IMR-90 (cell line): ENCODE data around the gene TBXAS1. TPM values are rescaled to one million over a fixed set of nuclear protein-coding genes. Genes with fewer than 3 reads are reported as not detected.
A peak's percentile ranks its signal among the peaks of the same experiment; 100 is the strongest.

Source experiments
- ATAC-seq: fragments of 200-7000 bp; cut with Tn5 transposase; 2 replicates; pipeline ENCODE4 v1.9.1; 2020; ENCODE audit warnings: low read depth, mild to moderate bottlenecking, moderate library complexity
- BruUV-seq: library from RNA; stranded (reverse); fragments of 400-500 nt; replicated peaks from 2 replicates; lab custom pipeline; 2021; lab: Mats Ljungman, UMichigan
- CTCF ChIA-PET: fragments of 300-600 bp; formaldehyde crosslinking; extraction: SDS; loops from one replicate; lab custom pipeline; 2021; ENCODE audit warnings: antibody characterized with exemption; lab: Yijun Ruan, JAX
- POLR2A ChIA-PET: fragments of 300-600 bp; sonication (Branson Sonifier 250); formaldehyde crosslinking; loops from one replicate; lab custom pipeline; 2022; ENCODE audit warnings: antibody characterized with exemption; ENCODE audit not compliant: unreplicated experiment; lab: Charles Lee
- DNase-seq: peaks from one replicate; pipeline ENCODE4 v3.0.0; 2013
- H2AFZ ChIP-seq: replicated peaks from 2 replicates; pipeline ENCODE3; 2013; ENCODE audit warnings: low read length, mild to moderate bottlenecking; ENCODE audit not compliant: poor library complexity
- H2AK5ac ChIP-seq: 2 replicates; pipeline ENCODE4 v1.6.1; 2013; ENCODE audit warnings: low read depth, low read length, inconsistent platforms
- H2AK9ac ChIP-seq: replicated peaks from 2 replicates; pipeline ENCODE3; 2013; ENCODE audit warnings: mild to moderate bottlenecking, low read depth, low read length, moderate library complexity; ENCODE audit not compliant: poor library complexity
- H2BK120ac ChIP-seq: 2 replicates; pipeline ENCODE4 v1.6.1; 2013; ENCODE audit warnings: low read depth, low read length, inconsistent platforms
- H2BK15ac ChIP-seq: 3 replicates; pipeline ENCODE4 v1.6.1; 2013; ENCODE audit warnings: low read depth, low read length, inconsistent platforms
- H2BK20ac ChIP-seq: 2 replicates; pipeline ENCODE4 v1.6.1; 2013; ENCODE audit warnings: low read depth, mild to moderate bottlenecking, inconsistent platforms, low read length, moderate library complexity
- H2BK5ac ChIP-seq: 2 replicates; pipeline ENCODE4 v1.6.1; 2013; ENCODE audit warnings: mild to moderate bottlenecking, low read depth, low read length, inconsistent platforms; ENCODE audit not compliant: poor library complexity, severe bottlenecking
- H3K14ac ChIP-seq: replicated peaks from 2 replicates; pipeline ENCODE4 v1.6.1; 2013; ENCODE audit warnings: low read depth, low read length, inconsistent platforms
- H3K18ac ChIP-seq: 2 replicates; pipeline ENCODE4 v1.6.1; 2013; ENCODE audit warnings: low read depth, low read length, control low read depth
- H3K23ac ChIP-seq: 2 replicates; pipeline ENCODE4 v1.6.1; 2013; ENCODE audit warnings: low read depth, low read length, inconsistent platforms
- H3K27ac ChIP-seq: 2 replicates; pipeline ENCODE4 v1.5.1; 2013; ENCODE audit warnings: mild to moderate bottlenecking, control low read depth, low read length; ENCODE audit not compliant: insufficient read depth
- H3K27me3 ChIP-seq: 2 replicates; pipeline ENCODE4 v1.6.1; 2013; ENCODE audit warnings: low read length; ENCODE audit not compliant: control insufficient read depth, insufficient read depth
- H3K36me3 ChIP-seq: 2 replicates; pipeline ENCODE4 v1.6.1; 2013; ENCODE audit warnings: low read length, mixed read lengths; ENCODE audit not compliant: control insufficient read depth, insufficient read depth
- H3K4ac ChIP-seq: 2 replicates; pipeline ENCODE4 v1.6.1; 2013; ENCODE audit warnings: low read depth, low read length, inconsistent platforms
- H3K4me1 ChIP-seq: 2 replicates; pipeline ENCODE4 v1.6.1; 2013; ENCODE audit warnings: low read length, mixed read lengths; ENCODE audit not compliant: control insufficient read depth, insufficient read depth
- H3K4me2 ChIP-seq: 2 replicates; pipeline ENCODE4 v1.6.1; 2013; ENCODE audit warnings: low read depth, mild to moderate bottlenecking, control low read depth, low read length, moderate library complexity
- H3K4me3 ChIP-seq: 2 replicates; pipeline ENCODE4 v1.5.1; 2013; ENCODE audit warnings: low read depth, mild to moderate bottlenecking, control low read depth, low read length, moderate library complexity; ENCODE audit not compliant: insufficient read depth
- H3K56ac ChIP-seq: 2 replicates; pipeline ENCODE4 v1.6.1; 2013; ENCODE audit warnings: low read length, inconsistent platforms; ENCODE audit not compliant: insufficient read depth; ENCODE audit errors: extremely low read depth
- H3K79me1 ChIP-seq, 2 experiments: 2 replicates each; pipeline ENCODE4 v1.6.1; 2013; ENCODE audit warnings: low read length in 2 of 2, inconsistent platforms in 1 of 2, low read depth in 1 of 2
- H3K9ac ChIP-seq: 2 replicates; pipeline ENCODE4 v1.6.1; 2013; ENCODE audit warnings: low read depth, low read length, control low read depth
- H3K9me1 ChIP-seq: 2 replicates; pipeline ENCODE4 v1.6.1; 2013; ENCODE audit warnings: low read length, inconsistent platforms; ENCODE audit not compliant: insufficient read depth
- H3K9me3 ChIP-seq: 2 replicates; pipeline ENCODE4 v1.6.1; 2013; ENCODE audit warnings: low read length; ENCODE audit not compliant: control insufficient read depth, insufficient read depth
- H4K20me1 ChIP-seq: 2 replicates; pipeline ENCODE4 v1.6.1; 2013; ENCODE audit warnings: low read length, inconsistent platforms; ENCODE audit not compliant: insufficient read depth
- H4K5ac ChIP-seq: 2 replicates; pipeline ENCODE4 v1.6.1; 2013; ENCODE audit warnings: mild to moderate bottlenecking, low read depth, low read length, control low read depth
- H4K8ac ChIP-seq, 2 experiments: 2 replicates each; pipeline ENCODE4 v1.6.1; 2013; ENCODE audit warnings: low read depth in 2 of 2, low read length in 2 of 2, control low read depth in 1 of 2, inconsistent platforms in 1 of 2
- H4K91ac ChIP-seq: 2 replicates; pipeline ENCODE4 v1.6.1; 2013; ENCODE audit warnings: low read depth, low read length, inconsistent platforms; ENCODE audit not compliant: insufficient read depth
- CEBPB ChIP-seq: IDR thresholded peaks from 2 replicates; pipeline ENCODE4 v1.6.1; 2012; ENCODE audit warnings: low read depth, low read length, improper control_type of control experiment
- ELK1 ChIP-seq: fragments of 150-350 bp; IDR thresholded peaks from 2 replicates; pipeline ENCODE4 v1.6.1; 2016; ENCODE audit warnings: low read depth, mild to moderate bottlenecking, low read length, moderate library complexity, borderline replicate concordance
- MXI1 ChIP-seq: IDR thresholded peaks from 2 replicates; pipeline ENCODE4 v1.6.1; 2012; ENCODE audit warnings: low read depth, mild to moderate bottlenecking, low read length, moderate library complexity, borderline replicate concordance
- NFE2L2 ChIP-seq: fragments of 150-350 bp; IDR thresholded peaks from 2 replicates; pipeline ENCODE4 v1.6.1; 2016; ENCODE audit warnings: low read depth, mild to moderate bottlenecking, low read length
- POLR2A ChIP-seq: IDR thresholded peaks from 2 replicates; pipeline ENCODE4 v1.6.1; 2012; ENCODE audit warnings: mild to moderate bottlenecking, low read depth, low read length
- RAD21 ChIP-seq: IDR thresholded peaks from 2 replicates; pipeline ENCODE4 v1.6.1; 2012; ENCODE audit warnings: low read length, improper control_type of control experiment
- RCOR1 ChIP-seq: IDR thresholded peaks from 2 replicates; pipeline ENCODE4 v1.6.1; 2012; ENCODE audit warnings: mild to moderate bottlenecking, low read length, improper control_type of control experiment; ENCODE audit not compliant: insufficient replicate concordance
- RFX5 ChIP-seq: IDR thresholded peaks from 2 replicates; pipeline ENCODE4 v1.8.0; 2012; ENCODE audit warnings: low read depth, mild to moderate bottlenecking, low read length, moderate library complexity
- SMC3 ChIP-seq: fragments of 150-350 bp; IDR thresholded peaks from 2 replicates; pipeline ENCODE4 v1.6.1; 2016; ENCODE audit warnings: low read depth, mild to moderate bottlenecking, antibody characterized with exemption, low read length, moderate library complexity
- dilution Hi-C: fragments of 300-500 bp; cut with HindIII; formaldehyde crosslinking; loops from one replicate; pipeline ENCODE4 v1.14.3; 2018; ENCODE audit warnings: low sequenced_read_pairs; ENCODE audit not compliant: unreplicated experiment
- in situ Hi-C: fragments of 300-500 bp; cut with MboI; formaldehyde crosslinking; loops from 3 replicates; pipeline ENCODE4 v1.14.3; 2019; ENCODE audit warnings: low sequenced_read_pairs, inconsistent platforms, mixed read lengths
- intact Hi-C: fragments of 100-400 bp; cut with micrococcal nuclease; formaldehyde crosslinking; loops from 2 replicates; pipeline ENCODE4 v1.10.0; 2022
- polyA plus RNA-seq, 3 experiments: library from polyadenylated mRNA; depleted of rRNA; stranded (reverse); fragments of >200 nt; gene quantifications; 2 replicates each; pipeline ENCODE4 v1.2.3, GENCODE V29; 2012; ENCODE audit warnings: low replicate concordance in 1 of 3
- total RNA-seq: library from RNA; depleted of rRNA; stranded (reverse); fragments of >200 nt; gene quantifications from 2 replicates; pipeline ENCODE4 v1.2.3, GENCODE V29; 2012
- TF ChIP-seq, protein P1 (sequence below): fragments of 150-350 bp; IDR thresholded peaks from 2 replicates; pipeline ENCODE4 v1.6.1; 2017; ENCODE audit warnings: mild to moderate bottlenecking, antibody characterized with exemption, low read length, low read depth

Gene TBXAS1
- total and polyA plus RNA-seq, 2 of the 4 experiments (the other 2 are of a cell fraction) = 5.9 to 10.8 TPM

GRCh38 chr7:139908792-139909191 is 79.7 kb downstream of the TBXAS1 start:
- BruUV-seq = no TSS peak
- H3K4me2 ChIP-seq = no peak overlapping the region
- H3K27ac ChIP-seq = no peak overlapping the region
- ChIA-PET CTCF (no interaction called here), POLR2A (no interaction called here)
- no peak overlapping the region for H3K23ac ChIP-seq
- no peak overlapping the region for H2BK20ac ChIP-seq
- peaks cover 0 to 10% of the 10 kb centered on the region in 2 experiments; a peak in 2 of 4 replicates for H3K79me1 ChIP-seq
- no peak overlapping the region for H2AFZ ChIP-seq
- no peak overlapping the region for H2BK5ac ChIP-seq
- H4K5ac ChIP-seq = no peak overlapping the region; the same call in 1 of the 2 replicates
- in situ Hi-C loops = no loop called here
- H2BK120ac ChIP-seq = no peak overlapping the region
- H4K8ac ChIP-seq = no peak overlapping the region
- H2AK5ac ChIP-seq = no peak overlapping the region
- no peak overlapping the region for H3K56ac ChIP-seq
- H4K20me1 ChIP-seq = no peaks in the 10 kb centered on the region
- peaks cover 3% of the 10 kb centered on the region; the same call in 1 of the 2 replicates for H3K36me3 ChIP-seq
- H3K18ac ChIP-seq = peak overlapping the region; percentile 76
- intact Hi-C loops = no loop called here
- no peak overlapping the region for H4K91ac ChIP-seq
- H2AK9ac ChIP-seq = no peak overlapping the region
- dilution Hi-C loops = no loop called here
- H2BK15ac ChIP-seq = no peak overlapping the region
- H3K4me3 ChIP-seq = no peak overlapping the region
- H3K14ac ChIP-seq = no peak overlapping the region
- H3K4me1 ChIP-seq = peaks cover 12% of the 10 kb centered on the region
- H3K9me3 ChIP-seq = peaks cover 2% of the 10 kb centered on the region; the same call in 1 of the 2 replicates
- H3K4ac ChIP-seq = no peak overlapping the region
- no peaks in the 10 kb centered on the region for H3K27me3 ChIP-seq
- ATAC-seq = no peak
- no peak for DNase-seq
- no peak overlapping the region for H3K9ac ChIP-seq
- H3K9me1 ChIP-seq = peaks cover 14% of the 10 kb centered on the region
- TF ChIP-seq ELK1 = no peak
- TF ChIP-seq RCOR1 = no peak
- TF ChIP-seq RFX5 = no peak
- no peak for TF ChIP-seq SMC3
- no peak for TF ChIP-seq RAD21
- no peak for TF ChIP-seq CEBPB
- no peak for TF ChIP-seq MXI1
- TF ChIP-seq, protein P1, sequence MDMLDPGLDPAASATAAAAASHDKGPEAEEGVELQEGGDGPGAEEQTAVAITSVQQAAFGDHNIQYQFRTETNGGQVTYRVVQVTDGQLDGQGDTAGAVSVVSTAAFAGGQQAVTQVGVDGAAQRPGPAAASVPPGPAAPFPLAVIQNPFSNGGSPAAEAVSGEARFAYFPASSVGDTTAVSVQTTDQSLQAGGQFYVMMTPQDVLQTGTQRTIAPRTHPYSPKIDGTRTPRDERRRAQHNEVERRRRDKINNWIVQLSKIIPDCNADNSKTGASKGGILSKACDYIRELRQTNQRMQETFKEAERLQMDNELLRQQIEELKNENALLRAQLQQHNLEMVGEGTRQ = no peak
- no peak for TF ChIP-seq NFE2L2
- no peak for TF ChIP-seq POLR2A
